Ascending aorta (tissue), 2 donors: ENCODE measurements around the gene GNMT. TPM values are rescaled to one million over a fixed set of nuclear protein-coding genes. Genes with fewer than 3 reads are reported as not detected.
"Not testable (repeated sequence)": the region's sequence is repeated elsewhere in the genome, so short reads cannot be mapped to it uniquely, and the experiment has no call there.

ENCODE experiments used
- DNase-seq, 2 donors: peaks; one replicate each; pipeline ENCODE4 v3.0.0-alpha.2; 2019; ENCODE audit warnings: low spot score in 2 of 2
- H3K27ac ChIP-seq, 2 donors: fragments of 200-600 bp; sonication (generic); one replicate each; pipeline ENCODE4 v1.5.1; 2016 to 2017; ENCODE audit warnings: mild to moderate bottlenecking in 1 of 2
- H3K27me3 ChIP-seq: fragments of 200-600 bp; sonication (generic); one replicate; pipeline ENCODE4 v1.5.1; 2017
- H3K36me3 ChIP-seq, 2 donors: fragments of 200-600 bp; sonication (generic); one replicate each; pipeline ENCODE4 v1.5.1; 2016
- H3K4me1 ChIP-seq, 2 donors: fragments of 200-600 bp; sonication (generic); one replicate each; pipeline ENCODE4 v1.5.1; 2016 to 2017; ENCODE audit warnings: mild to moderate bottlenecking in 1 of 2
- H3K4me3 ChIP-seq, 2 donors: fragments of 200-600 bp; sonication (generic); one replicate each; pipeline ENCODE4 v1.5.1; 2016 to 2017; ENCODE audit warnings: mild to moderate bottlenecking in 1 of 2
- H3K9me3 ChIP-seq, 2 donors: fragments of 200-600 bp; sonication (generic); one replicate each; pipeline ENCODE4 v1.5.1; 2016
- intact Hi-C: fragments of 100-400 bp; cut with DNase I; formaldehyde crosslinking; loops from one replicate; pipeline ENCODE4 v1.15.1; 2023
- total RNA-seq: library from RNA; depleted of rRNA; stranded (reverse); fragments of >200 nt; gene quantifications from one replicate; pipeline ENCODE4 v1.1.0, GENCODE V29; 2016
- TF ChIP-seq, protein P1 (sequence below), 3 experiments: fragments of 200-600 bp in 2 of 3; fragments of 450-650 bp in 1 of 3; sonication (generic) in 2 of 3; IDR thresholded peaks; one replicate each; pipeline ENCODE4 v1.5.1; 2016 to 2019; ENCODE audit warnings: antibody characterized with exemption in 3 of 3, mild to moderate bottlenecking in 1 of 3, moderate library complexity in 1 of 3

Gene GNMT
- total RNA-seq, 1 donor from 2014 or later: not detected

DNA sequence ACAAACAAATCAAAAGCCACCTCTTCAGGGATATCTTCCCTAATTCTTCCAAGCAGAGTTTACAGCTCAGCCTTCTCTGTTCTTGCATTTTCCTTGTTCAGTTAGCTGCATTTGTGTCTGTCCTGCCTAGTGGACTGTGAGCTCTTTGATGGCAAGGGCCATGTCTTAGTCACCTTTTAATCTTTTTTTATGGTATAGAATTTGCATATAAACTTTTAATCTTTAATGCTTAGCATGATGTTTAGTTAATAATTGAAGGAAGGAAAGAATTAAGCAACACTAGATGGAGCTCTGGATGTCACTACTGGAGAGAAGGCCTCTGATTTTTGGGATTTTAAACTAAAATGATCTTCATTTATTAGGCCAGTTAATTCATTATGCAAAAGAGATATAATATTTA lies 36.0 kb downstream of the GNMT start:
- no peaks in the 10 kb centered on the region for H3K4me1 ChIP-seq
- H3K27me3 ChIP-seq: no peaks in the 10 kb centered on the region
- intact Hi-C loops: no loop called here
- no peak overlapping the region for H3K4me3 ChIP-seq
- no peak overlapping the region for H3K27ac ChIP-seq
- TF ChIP-seq, protein P1, sequence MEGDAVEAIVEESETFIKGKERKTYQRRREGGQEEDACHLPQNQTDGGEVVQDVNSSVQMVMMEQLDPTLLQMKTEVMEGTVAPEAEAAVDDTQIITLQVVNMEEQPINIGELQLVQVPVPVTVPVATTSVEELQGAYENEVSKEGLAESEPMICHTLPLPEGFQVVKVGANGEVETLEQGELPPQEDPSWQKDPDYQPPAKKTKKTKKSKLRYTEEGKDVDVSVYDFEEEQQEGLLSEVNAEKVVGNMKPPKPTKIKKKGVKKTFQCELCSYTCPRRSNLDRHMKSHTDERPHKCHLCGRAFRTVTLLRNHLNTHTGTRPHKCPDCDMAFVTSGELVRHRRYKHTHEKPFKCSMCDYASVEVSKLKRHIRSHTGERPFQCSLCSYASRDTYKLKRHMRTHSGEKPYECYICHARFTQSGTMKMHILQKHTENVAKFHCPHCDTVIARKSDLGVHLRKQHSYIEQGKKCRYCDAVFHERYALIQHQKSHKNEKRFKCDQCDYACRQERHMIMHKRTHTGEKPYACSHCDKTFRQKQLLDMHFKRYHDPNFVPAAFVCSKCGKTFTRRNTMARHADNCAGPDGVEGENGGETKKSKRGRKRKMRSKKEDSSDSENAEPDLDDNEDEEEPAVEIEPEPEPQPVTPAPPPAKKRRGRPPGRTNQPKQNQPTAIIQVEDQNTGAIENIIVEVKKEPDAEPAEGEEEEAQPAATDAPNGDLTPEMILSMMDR (IDR thresholded peaks at IDR 0.05): no peak
- H3K9me3 ChIP-seq: no peaks in the 10 kb centered on the region
- no peak for DNase-seq
- H3K36me3 ChIP-seq: peaks cover 0 to 4% of the 10 kb centered on the region in 2 donors

DNA sequence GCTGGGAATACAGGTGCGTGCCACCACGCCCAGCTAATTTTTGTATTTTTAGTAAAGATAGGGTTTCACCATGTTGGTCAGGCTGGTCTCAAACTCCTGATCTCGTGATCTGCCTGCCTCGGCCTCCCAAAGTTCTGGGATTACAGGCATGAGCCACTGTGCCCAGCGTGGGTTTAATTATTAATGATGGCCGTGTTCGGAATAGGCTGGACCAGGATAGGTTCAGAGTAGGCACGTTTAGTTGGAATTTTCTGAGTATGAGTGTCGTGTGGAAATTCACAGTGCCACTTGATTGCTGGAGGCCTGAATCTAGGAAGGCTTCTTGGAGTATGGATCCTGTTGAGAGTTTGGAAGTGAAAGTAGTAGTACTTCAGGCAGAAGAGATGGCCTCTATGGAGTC lies 37.7 kb downstream of the GNMT start:
- DNase-seq, intact Hi-C loops, H3K27me3 ChIP-seq, H3K27ac ChIP-seq, H3K4me1 ChIP-seq, H3K9me3 ChIP-seq, H3K36me3 ChIP-seq, H3K4me3 ChIP-seq: not testable (repeated sequence)

DNA sequence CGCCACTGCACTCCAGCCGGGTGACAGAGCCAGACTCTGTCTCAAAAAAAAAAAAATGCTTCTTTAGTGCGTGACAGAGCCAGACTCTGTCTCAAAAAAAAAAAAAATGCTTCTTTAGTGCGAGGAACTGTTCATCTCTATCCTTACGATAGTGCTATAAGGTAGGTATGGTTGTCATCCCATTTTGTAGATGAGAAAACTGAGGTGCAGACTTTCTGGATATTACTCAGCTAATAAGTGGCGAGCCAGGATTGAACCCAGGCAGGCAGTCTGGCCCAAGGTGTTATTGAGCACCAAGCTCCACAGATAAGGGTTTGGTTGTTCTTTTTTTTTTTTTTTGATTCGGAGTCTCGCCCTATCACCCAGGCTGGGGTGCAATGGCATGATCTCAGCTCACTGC lies 41.3 kb downstream of the GNMT start:
- H3K27me3 ChIP-seq: no peaks in the 10 kb centered on the region
- intact Hi-C loops: no loop called here
- DNase-seq: no peak
- H3K9me3 ChIP-seq: no peaks in the 10 kb centered on the region
- no peak overlapping the region for H3K27ac ChIP-seq
- H3K4me1 ChIP-seq: no peaks in the 10 kb centered on the region
- TF ChIP-seq, protein P1 (IDR thresholded peaks at IDR 0.05): no peak
- no peak overlapping the region for H3K4me3 ChIP-seq
- H3K36me3 ChIP-seq: peaks cover 8 to 9% of the 10 kb centered on the region in 2 donors

DNA sequence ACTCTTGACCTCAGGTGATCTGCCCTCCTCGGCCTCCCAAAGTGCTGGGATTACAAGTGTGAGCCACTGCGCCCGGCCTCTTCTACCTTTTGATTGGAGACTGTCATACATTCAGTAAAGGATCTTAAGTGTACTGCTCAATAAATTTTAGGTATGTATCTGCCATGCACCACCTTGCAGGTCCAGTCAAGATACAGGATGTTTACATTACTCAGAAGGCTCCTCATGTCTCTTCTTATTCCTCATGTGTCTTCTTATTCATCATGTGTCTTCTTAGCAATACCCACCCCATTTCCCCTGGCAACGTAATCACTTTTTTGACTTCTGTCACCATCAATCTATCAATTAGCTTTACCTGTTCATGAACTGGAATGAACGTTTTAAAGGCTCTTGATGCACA lies 45.3 kb downstream of the GNMT start:
- TF ChIP-seq, protein P1 (IDR thresholded peaks at IDR 0.05): no peak
- DNase-seq: no peak
- Histone ChIP-seq H3K36me3 (peaks cover 40 to 44% of the 10 kb centered on the region in 2 donors), H3K4me1 (no peaks in the 10 kb centered on the region), H3K27me3 (no peaks in the 10 kb centered on the region), H3K27ac (no peak overlapping the region), H3K4me3 (no peak overlapping the region), H3K9me3 (no peaks in the 10 kb centered on the region)
- intact Hi-C loops: no loop called here

DNA sequence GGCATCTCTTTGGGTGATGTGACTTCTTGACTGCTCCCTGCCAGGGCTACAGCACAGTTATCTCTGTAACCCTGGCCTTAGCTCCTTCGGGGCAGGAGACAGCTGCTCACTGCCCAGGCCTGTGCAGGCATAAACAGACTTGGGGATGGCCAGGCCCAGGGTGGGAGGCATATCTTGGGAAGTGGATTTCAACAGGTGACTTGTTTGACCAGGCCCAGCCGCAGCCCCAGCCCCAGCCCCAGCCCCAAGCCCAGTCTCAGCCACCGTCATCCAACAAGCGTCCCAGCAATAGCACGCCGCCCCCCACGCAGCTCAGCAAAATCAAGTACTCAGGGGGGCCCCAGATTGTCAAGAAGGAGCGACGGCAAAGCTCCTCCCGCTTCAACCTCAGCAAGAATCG lies 45.7 kb downstream of the GNMT start:
- Histone ChIP-seq H3K27ac (no peak overlapping the region), H3K36me3 (peaks cover 44 to 48% of the 10 kb centered on the region in 2 donors), H3K27me3 (no peaks in the 10 kb centered on the region), H3K4me3 (no peak overlapping the region), H3K9me3 (no peaks in the 10 kb centered on the region), H3K4me1 (no peaks in the 10 kb centered on the region)
- TF ChIP-seq, protein P1 (IDR thresholded peaks at IDR 0.05): no peak
- intact Hi-C loops: no loop called here
- no peak for DNase-seq

DNA sequence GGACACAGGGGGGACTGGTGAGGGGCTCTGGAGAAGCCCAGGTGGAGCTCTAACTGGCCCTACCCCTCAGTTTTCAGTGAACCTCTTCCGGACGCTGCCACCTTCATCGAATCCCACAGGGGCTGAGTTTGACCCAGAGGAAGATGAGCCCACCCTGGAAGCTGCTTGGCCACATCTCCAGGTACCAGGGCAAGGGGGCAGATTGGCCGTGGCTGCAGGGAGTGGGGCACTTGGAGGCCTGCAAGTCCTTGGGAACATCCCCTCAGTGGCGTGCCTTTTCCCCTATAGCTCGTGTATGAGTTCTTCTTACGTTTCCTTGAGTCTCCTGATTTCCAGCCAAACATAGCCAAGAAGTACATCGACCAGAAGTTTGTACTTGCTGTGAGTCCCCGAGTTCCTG lies 46.6 kb downstream of the GNMT start:
- H3K9me3 ChIP-seq: no peaks in the 10 kb centered on the region
- no peak overlapping the region for H3K27ac ChIP-seq
- intact Hi-C loops: no loop called here
- no peaks in the 10 kb centered on the region for H3K4me1 ChIP-seq
- TF ChIP-seq, protein P1 (IDR thresholded peaks at IDR 0.05): no peak
- no peak overlapping the region for H3K4me3 ChIP-seq
- no peaks in the 10 kb centered on the region for H3K27me3 ChIP-seq
- no peak for DNase-seq
- peaks cover 49 to 57% of the 10 kb centered on the region in 2 donors for H3K36me3 ChIP-seq
